ENCODE results near the gene ONECUT3.

ONECUT3 gene

DNA sequence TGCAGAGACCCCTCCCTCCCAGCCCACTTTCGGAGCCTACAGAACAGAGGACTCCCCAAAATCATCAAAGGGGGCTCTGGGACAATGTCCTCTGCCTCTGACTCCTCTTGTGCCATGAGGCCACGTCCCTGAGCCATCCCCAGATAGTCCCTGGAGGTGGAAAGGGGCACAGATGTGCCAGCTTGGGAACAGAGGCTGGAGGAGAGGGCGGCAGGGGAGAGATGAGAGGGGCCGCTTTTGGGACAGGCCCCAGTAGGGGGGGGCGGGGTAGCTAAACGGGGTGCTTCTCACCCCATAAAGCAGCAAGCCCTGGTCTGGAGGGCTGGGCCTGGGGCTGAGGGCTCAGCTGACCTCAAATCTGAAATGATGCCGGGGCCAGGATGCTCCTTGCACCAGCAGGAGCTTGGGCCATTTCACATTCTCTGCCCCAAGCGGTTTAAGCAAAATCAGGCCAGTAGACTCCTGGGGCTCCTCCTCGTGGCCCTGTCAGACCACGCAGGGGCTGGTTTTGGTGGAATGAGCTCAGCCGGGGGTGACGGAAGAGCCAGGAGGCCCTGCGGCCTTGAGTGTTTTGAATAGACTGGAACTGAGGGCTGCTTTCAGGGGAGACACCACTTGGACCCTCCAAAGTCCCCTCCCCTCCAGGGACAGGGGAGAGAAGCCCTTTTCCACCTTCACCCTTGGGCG, 27.1 kb downstream of the ONECUT3 start:
- no peaks in the 10 kb centered on the region for H3K36me3 ChIP-seq (ENCODE audit: control insufficient read depth, insufficient read depth, low read length)
- no peaks in the 10 kb centered on the region for H3K4me1 ChIP-seq (ENCODE audit: control insufficient read depth, insufficient read depth, low read length)
- peaks cover 59% of the 10 kb centered on the region for H3K27me3 ChIP-seq (ENCODE audit: control insufficient read depth, insufficient read depth, low read length, poor library complexity, severe bottlenecking)
- 57 to 59% methylated on average over 13 to 14 of the region's 14 CpGs for WGBS, 2 experiments
- H3K4me3 ChIP-seq (ENCODE audit: insufficient read depth, low read depth, low read length), result no peak overlapping the region
- no peaks in the 10 kb centered on the region for H3K9me3 ChIP-seq (ENCODE audit: control insufficient read depth, low read length)
- no peak overlapping the region for H3K27ac ChIP-seq (ENCODE audit: insufficient read depth, low read depth, low read length, poor library complexity, severe bottlenecking)

DNA sequence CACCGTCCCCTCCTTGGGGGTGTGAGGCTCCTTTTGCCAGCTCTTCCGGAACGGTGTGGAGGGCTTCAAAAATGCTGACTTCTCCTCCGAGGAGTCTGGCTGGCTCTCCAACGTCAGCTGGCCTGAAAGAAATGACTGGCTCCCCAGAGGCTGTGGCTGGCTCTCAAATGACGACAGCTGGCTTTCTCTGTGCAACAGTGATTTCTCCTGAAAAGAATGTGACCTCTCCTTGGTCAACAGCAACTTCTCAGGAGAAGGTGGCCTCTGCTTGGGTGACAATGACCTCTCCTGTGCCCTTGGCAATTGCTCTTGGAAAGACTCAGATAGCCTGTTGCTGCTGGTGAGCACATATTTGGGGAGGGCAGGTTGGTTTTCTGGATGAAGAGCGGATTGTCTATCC, 29.2 kb downstream of the ONECUT3 start:
- Histone ChIP-seq H3K27me3 (ENCODE audit: control insufficient read depth, insufficient read depth, low read length, poor library complexity, severe bottlenecking) (peaks cover 38% of the 10 kb centered on the region), H3K4me3 (ENCODE audit: insufficient read depth, low read depth, low read length) (no peak overlapping the region), H3K27ac (ENCODE audit: insufficient read depth, low read depth, low read length, poor library complexity, severe bottlenecking) (no peak overlapping the region), H3K36me3 (ENCODE audit: control insufficient read depth, insufficient read depth, low read length) (no peaks in the 10 kb centered on the region), H3K4me1 (ENCODE audit: control insufficient read depth, insufficient read depth, low read length) (no peaks in the 10 kb centered on the region), H3K9me3 (ENCODE audit: control insufficient read depth, low read length) (no peaks in the 10 kb centered on the region)
- WGBS, 2 experiments, result 89% methylated on average over 7 of the region's 7 CpGs

DNA sequence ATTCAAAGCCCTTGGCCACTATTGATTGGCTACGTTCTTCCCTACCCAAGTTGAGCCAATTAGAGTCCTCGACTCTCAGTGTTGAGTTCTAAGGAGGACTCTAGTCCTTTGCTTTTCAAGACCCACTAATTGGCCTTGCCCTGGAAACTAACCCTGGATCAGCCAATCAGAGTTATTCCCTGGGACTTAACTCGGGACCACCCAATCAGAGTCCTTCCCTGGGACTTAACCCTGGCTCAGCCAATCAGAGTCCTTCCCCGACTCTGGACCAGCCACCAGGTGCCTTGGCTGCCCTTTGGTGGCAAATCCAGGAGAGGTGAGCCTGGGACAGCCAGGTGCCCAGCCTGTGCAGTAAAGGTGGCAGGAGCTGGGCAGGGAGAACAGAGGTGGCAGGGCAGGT, 30.0 kb downstream of the ONECUT3 start:
- Histone ChIP-seq H3K9me3 (ENCODE audit: control insufficient read depth, low read length) (no peaks in the 10 kb centered on the region), H3K27ac (ENCODE audit: insufficient read depth, low read depth, low read length, poor library complexity, severe bottlenecking) (no peak overlapping the region), H3K4me3 (ENCODE audit: insufficient read depth, low read depth, low read length) (no peak overlapping the region), H3K27me3 (ENCODE audit: control insufficient read depth, insufficient read depth, low read length, poor library complexity, severe bottlenecking) (peaks cover 34% of the 10 kb centered on the region), H3K4me1 (ENCODE audit: control insufficient read depth, insufficient read depth, low read length) (no peaks in the 10 kb centered on the region), H3K36me3 (ENCODE audit: control insufficient read depth, insufficient read depth, low read length) (no peaks in the 10 kb centered on the region)
- 89 to 90% methylated on average over 4 of the region's 4 CpGs for WGBS, 2 experiments

DNA sequence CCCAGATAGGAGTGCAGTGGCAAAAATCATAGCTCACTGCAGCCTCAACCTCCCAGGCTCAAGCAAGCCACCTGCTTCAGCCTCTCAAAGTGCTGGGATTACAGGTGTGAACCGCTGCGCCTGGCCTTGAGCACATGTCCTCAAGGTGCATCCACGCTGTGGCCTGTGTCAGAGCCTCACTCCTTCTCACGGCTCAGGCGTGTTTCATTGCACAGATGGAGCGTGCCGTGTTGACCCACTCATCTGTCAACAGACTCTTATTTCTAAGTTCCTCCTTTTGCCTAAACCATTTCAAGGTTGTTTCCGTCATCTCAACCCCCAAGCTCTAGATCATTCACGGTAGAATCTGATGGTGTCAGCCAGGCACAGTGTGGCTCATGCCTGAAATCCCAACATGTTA, 30.6 kb downstream of the ONECUT3 start:
- Histone ChIP-seq H3K4me3 (ENCODE audit: insufficient read depth, low read depth, low read length) (no peak overlapping the region), H3K9me3 (ENCODE audit: control insufficient read depth, low read length) (no peaks in the 10 kb centered on the region), H3K4me1 (ENCODE audit: control insufficient read depth, insufficient read depth, low read length) (no peaks in the 10 kb centered on the region), H3K27me3 (ENCODE audit: control insufficient read depth, insufficient read depth, low read length, poor library complexity, severe bottlenecking) (peaks cover 34% of the 10 kb centered on the region), H3K36me3 (ENCODE audit: control insufficient read depth, insufficient read depth, low read length) (no peaks in the 10 kb centered on the region), H3K27ac (ENCODE audit: insufficient read depth, low read depth, low read length, poor library complexity, severe bottlenecking) (no peak overlapping the region)
- WGBS, 2 experiments, result 78 to 81% methylated on average over 9 of the region's 9 CpGs

DNA sequence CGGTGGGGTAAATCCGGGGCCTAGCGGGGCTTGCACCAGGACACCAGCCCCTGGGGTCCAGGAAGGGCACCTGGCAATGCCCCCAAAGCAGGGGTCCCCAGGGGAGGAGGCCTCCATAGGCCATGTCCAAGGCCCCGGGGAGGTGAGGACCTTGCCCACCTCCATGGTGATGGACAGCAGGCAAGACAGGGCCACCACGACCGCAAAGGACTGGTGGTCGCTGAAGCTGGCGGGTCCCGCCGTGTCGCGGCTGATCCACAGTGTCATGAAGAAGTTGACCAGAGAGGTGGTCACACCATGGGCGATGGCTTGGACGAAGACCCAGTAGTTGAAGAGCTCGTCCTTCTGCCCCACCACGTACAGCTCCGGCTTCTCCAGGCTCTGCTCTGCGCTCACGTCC, 32.0 kb downstream of the ONECUT3 start:
- no peak overlapping the region for H3K27ac ChIP-seq (ENCODE audit: insufficient read depth, low read depth, low read length, poor library complexity, severe bottlenecking)
- 93% methylated on average over 19 of the region's 19 CpGs for WGBS, 2 experiments
- H3K4me1 ChIP-seq (ENCODE audit: control insufficient read depth, insufficient read depth, low read length), result no peaks in the 10 kb centered on the region
- peaks cover 31% of the 10 kb centered on the region for H3K27me3 ChIP-seq (ENCODE audit: control insufficient read depth, insufficient read depth, low read length, poor library complexity, severe bottlenecking)
- no peaks in the 10 kb centered on the region for H3K36me3 ChIP-seq (ENCODE audit: control insufficient read depth, insufficient read depth, low read length)
- no peak overlapping the region for H3K4me3 ChIP-seq (ENCODE audit: insufficient read depth, low read depth, low read length)
- H3K9me3 ChIP-seq (ENCODE audit: control insufficient read depth, low read length), result no peaks in the 10 kb centered on the region

DNA sequence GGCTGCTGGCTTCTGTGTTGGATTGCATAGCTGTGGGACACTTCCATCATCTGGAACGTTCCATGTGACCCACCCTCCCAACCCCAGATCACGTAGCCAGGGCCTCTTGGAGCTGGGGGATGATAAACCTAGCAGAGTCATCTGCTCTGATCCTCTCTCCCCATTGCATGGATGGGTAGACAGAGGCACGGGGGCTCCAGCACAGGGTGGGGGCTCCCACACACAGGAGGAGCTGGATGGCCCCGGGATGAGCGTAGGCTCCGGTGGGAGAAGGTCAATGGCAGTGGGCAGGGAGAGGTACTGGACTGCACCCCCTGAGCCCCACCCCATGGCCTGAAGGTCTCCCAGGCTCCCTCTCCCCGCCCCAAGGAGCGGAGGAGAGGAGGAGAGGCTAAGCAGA, 33.4 kb downstream of the ONECUT3 start:
- H3K4me1 ChIP-seq (ENCODE audit: control insufficient read depth, insufficient read depth, low read length), result no peaks in the 10 kb centered on the region
- no peak overlapping the region for H3K27ac ChIP-seq (ENCODE audit: insufficient read depth, low read depth, low read length, poor library complexity, severe bottlenecking)
- no peak overlapping the region for H3K4me3 ChIP-seq (ENCODE audit: insufficient read depth, low read depth, low read length)
- H3K9me3 ChIP-seq (ENCODE audit: control insufficient read depth, low read length), result no peaks in the 10 kb centered on the region
- no peaks in the 10 kb centered on the region for H3K36me3 ChIP-seq (ENCODE audit: control insufficient read depth, insufficient read depth, low read length)
- 90 to 92% methylated on average over 8 of the region's 8 CpGs for WGBS, 2 experiments
- H3K27me3 ChIP-seq (ENCODE audit: control insufficient read depth, insufficient read depth, low read length, poor library complexity, severe bottlenecking), result peaks cover 31% of the 10 kb centered on the region

DNA sequence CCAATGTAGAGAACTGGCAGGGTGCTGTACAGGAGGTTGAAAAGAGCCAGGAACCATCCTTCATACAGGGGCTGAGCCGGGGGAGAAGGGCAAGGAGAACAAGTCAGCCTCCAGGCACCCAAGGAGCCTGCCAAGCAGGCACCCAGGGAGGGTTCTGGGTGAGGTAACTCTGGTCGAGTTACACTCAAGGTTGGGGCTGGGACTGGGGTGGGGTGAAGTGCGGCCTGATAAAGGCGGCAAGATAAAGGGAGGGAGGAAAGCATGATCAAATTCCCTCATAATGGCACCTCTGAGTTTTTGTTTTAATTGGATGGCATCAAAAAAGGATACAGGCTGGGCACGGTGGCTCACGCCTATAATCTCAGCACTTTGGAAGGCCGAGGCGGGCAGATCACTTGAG, 33.8 kb downstream of the ONECUT3 start:
- Histone ChIP-seq H3K4me1 (ENCODE audit: control insufficient read depth, insufficient read depth, low read length) (no peaks in the 10 kb centered on the region), H3K27ac (ENCODE audit: insufficient read depth, low read depth, low read length, poor library complexity, severe bottlenecking) (no peak overlapping the region), H3K4me3 (ENCODE audit: insufficient read depth, low read depth, low read length) (no peak overlapping the region), H3K9me3 (ENCODE audit: control insufficient read depth, low read length) (no peaks in the 10 kb centered on the region), H3K36me3 (ENCODE audit: control insufficient read depth, insufficient read depth, low read length) (no peaks in the 10 kb centered on the region), H3K27me3 (ENCODE audit: control insufficient read depth, insufficient read depth, low read length, poor library complexity, severe bottlenecking) (peaks cover 31% of the 10 kb centered on the region)
- 81% methylated on average over 8 of the region's 8 CpGs for WGBS, 2 experiments

DNA sequence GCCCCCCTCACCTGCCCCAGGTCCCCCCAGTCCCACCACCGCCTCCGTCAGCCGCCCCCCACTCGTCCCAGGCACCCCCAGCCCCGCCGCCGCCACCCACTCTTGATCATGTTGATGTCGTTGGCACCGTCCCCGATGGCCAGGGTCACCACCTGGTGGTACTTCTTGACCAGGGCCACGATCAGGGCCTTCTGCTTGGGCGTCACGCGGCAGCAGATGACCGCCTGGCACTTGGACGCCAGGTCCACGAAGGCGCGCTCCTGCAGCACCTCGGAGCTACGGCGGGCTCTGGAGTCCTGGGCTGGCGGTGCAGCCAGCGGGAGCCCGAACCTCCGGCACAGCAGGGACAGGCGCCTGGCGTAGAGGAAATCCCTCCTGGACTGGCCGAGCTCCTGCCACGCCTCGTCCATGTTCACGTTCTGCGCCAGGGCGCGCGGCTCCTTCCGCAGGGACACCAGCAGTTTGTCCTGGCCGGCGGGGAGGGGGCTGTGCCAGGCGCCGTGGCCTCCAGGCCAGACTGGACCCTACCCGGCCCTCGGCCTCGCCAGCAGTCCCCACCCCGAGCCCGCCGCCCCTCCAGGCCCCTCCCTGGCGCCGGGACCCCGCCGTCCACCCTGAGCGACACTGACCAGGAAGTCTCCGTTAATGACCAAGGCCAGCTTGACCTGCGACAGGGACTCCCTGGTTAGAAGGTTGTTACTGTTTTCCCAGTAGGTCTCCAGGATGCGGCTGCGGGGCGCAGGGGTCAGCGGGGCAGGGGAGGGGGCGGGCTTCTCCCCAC, 36.1 kb downstream of the ONECUT3 start:
- H3K27me3 ChIP-seq (ENCODE audit: control insufficient read depth, insufficient read depth, low read length, poor library complexity, severe bottlenecking), result peaks cover 31% of the 10 kb centered on the region
- WGBS, 2 experiments, result 4 to 5% methylated on average over 59 of the region's 59 CpGs

DNA sequence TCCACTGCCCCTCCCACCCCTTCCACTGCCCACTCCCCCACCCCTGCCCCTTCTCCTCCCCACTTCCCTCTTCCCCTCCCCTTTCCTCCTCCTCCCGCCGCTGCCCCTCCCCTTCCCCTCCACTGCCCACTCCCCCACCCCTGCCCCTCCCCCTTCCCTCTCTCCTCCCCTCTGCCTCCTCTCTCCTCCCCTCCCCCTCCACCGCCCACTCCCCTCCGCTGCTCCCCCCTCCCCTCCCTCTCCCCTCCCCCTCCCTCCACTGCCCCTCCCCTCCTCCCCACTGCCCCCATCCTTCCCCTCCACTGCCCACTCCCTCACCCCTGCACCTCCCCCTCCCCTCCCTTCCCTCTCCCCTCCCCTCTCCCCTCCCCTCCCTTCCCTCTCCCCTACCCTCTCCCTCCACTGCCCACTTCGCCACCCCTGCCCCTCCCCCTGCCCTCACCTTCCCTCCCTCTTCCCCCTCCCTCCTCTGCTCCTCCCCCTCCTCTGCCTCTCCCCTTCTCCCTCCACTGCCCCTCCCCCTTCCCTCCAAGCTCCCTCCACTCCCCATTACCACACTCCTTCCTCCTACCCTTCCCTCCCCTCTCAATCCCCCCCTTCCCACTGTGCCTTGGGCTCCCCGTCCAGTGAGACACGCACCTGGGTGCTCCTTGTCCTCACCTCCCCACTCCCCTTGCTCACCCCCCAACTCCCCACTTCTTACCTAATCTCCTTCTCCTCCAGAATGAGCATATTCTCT, 36.9 kb downstream of the ONECUT3 start:
- H3K4me3 ChIP-seq (ENCODE audit: insufficient read depth, low read depth, low read length), result no peak overlapping the region
- H3K9me3 ChIP-seq (ENCODE audit: control insufficient read depth, low read length), result no peaks in the 10 kb centered on the region
- H3K27ac ChIP-seq (ENCODE audit: insufficient read depth, low read depth, low read length, poor library complexity, severe bottlenecking), result no peak overlapping the region
- H3K27me3 ChIP-seq (ENCODE audit: control insufficient read depth, insufficient read depth, low read length, poor library complexity, severe bottlenecking), result peaks cover 27% of the 10 kb centered on the region
- H3K4me1 ChIP-seq (ENCODE audit: control insufficient read depth, insufficient read depth, low read length), result no peaks in the 10 kb centered on the region
- 11 to 15% methylated on average over 4 to 5 of the region's 7 CpGs for WGBS, 2 experiments
- H3K36me3 ChIP-seq (ENCODE audit: control insufficient read depth, insufficient read depth, low read length), result no peaks in the 10 kb centered on the region

More for the DNA sequence above, 36.1 kb downstream of the ONECUT3 start:
- Histone ChIP-seq H3K4me3 (ENCODE audit: insufficient read depth, low read depth, low read length) (peak overlapping the region; percentile 16), H3K27ac (ENCODE audit: insufficient read depth, low read depth, low read length, poor library complexity, severe bottlenecking) (no peak overlapping the region), H3K9me3 (ENCODE audit: control insufficient read depth, low read length) (no peaks in the 10 kb centered on the region), H3K36me3 (ENCODE audit: control insufficient read depth, insufficient read depth, low read length) (no peaks in the 10 kb centered on the region), H3K4me1 (ENCODE audit: control insufficient read depth, insufficient read depth, low read length) (no peaks in the 10 kb centered on the region)

DNA sequence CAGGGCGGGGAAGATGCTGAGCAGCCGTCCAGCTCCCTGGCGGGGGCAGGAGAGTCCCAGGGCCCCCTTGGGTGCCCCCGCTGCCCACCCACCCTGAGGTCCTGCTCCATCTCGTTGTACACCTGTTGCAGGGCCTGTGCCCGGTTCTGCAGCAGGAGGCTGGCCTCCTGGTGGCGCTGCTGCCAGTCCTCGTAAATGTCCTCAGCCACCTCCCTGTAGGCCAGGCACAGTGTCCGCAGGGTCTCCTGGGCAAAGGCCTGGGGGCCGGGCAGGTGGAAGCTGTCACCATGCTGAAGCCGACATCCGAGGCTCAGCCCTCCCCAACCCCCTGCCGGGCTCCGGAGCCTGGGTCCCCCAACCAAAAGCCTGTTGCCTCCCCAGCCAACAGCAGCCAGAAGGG, 38.6 kb downstream of the ONECUT3 start:
- H3K27ac ChIP-seq (ENCODE audit: insufficient read depth, low read depth, low read length, poor library complexity, severe bottlenecking), result no peak overlapping the region
- H3K4me1 ChIP-seq (ENCODE audit: control insufficient read depth, insufficient read depth, low read length), result no peaks in the 10 kb centered on the region
- H3K27me3 ChIP-seq (ENCODE audit: control insufficient read depth, insufficient read depth, low read length, poor library complexity, severe bottlenecking), result peaks cover 27% of the 10 kb centered on the region
- no peaks in the 10 kb centered on the region for H3K9me3 ChIP-seq (ENCODE audit: control insufficient read depth, low read length)
- H3K4me3 ChIP-seq (ENCODE audit: insufficient read depth, low read depth, low read length), result no peak overlapping the region
- no peaks in the 10 kb centered on the region for H3K36me3 ChIP-seq (ENCODE audit: control insufficient read depth, insufficient read depth, low read length)
- WGBS, 2 experiments, result 88% methylated on average over 14 of the region's 14 CpGs

Measured in ectodermal cell (in vitro differentiated cells).